ENCODE data around the gene CDH24.

GRCh38 chr14:23052182-23052623, 5.1 kb downstream of the CDH24 start:
- TF ChIP-seq, protein P1, sequence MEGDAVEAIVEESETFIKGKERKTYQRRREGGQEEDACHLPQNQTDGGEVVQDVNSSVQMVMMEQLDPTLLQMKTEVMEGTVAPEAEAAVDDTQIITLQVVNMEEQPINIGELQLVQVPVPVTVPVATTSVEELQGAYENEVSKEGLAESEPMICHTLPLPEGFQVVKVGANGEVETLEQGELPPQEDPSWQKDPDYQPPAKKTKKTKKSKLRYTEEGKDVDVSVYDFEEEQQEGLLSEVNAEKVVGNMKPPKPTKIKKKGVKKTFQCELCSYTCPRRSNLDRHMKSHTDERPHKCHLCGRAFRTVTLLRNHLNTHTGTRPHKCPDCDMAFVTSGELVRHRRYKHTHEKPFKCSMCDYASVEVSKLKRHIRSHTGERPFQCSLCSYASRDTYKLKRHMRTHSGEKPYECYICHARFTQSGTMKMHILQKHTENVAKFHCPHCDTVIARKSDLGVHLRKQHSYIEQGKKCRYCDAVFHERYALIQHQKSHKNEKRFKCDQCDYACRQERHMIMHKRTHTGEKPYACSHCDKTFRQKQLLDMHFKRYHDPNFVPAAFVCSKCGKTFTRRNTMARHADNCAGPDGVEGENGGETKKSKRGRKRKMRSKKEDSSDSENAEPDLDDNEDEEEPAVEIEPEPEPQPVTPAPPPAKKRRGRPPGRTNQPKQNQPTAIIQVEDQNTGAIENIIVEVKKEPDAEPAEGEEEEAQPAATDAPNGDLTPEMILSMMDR (conservative IDR thresholded peaks at IDR 0.05; ENCODE audit: low read length): no peak
- TF ChIP-seq EZH2phosphoT487 (IDR thresholded peaks at IDR 0.05; ENCODE audit: borderline replicate concordance, low read depth, low read length): no peak

Data from OCI-LY7 (cell line).